Embryonic facial prominence (tissue), 1 donor: ENCODE results near the gene VTN.

Experiments used
- DNase-seq: peaks from one replicate; pipeline ENCODE4 v3.0.0-alpha.2; 2016; ENCODE audit errors: extremely low spot score

The VTN gene

DNA sequence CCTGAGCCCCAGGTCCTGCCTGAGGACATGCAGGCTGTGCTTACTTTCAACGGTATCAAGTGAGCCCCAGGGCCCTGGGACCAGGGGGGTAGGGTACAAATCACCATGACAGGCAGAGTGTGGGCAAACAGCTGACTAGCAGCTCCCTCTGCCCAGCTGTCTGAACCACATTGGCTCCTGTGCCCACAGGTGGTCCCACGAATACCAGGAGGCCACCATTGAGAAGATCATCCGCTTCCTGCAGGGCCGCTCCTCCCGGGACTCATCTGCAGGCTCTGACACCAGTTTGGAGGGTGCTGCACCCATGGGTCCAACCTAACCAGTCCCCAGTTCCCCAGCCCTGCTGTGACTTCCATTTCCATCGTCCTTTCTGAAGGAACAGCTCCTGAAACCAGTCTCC, 25.9 kb upstream of the VTN start:
- no peak for DNase-seq

GRCh38 chr17:28395426-28395825, 25.3 kb upstream of the VTN start:
- no peak for DNase-seq

DNA sequence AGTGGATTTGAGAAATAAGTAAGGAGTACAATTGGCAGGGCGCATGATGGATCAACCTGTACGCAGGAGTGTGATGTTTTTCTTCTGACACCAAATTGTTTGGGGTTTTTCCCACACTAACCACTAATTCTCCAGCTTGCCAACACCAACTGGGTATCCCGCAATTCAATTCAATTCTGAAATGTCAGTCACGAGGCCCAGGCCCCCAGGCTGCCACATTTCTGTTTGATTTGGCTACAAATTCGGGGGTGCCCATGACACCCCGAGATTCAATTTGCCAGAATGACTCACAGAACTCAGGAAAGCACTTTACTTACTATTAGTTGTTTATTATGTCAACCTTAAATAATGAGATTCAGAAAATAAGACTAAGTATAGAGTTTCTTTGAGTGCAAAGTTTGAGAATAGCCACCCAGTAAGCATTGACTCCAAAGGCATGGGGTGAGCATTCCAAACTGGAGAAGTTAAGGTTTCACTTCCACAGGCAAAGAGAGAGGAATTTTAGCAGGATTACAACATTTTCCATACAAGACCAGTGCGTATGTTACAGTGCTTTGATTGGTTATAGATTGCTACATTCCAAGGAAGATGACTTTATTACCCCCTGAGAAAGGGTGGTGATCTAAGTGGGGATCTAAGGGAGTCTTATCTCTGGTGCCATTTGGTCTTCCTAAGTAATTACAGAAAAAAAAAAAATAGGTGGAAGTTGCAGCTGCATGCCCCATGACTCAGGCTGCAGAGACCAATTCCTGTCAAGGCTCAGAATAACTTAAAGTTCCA, 24.4 kb upstream of the VTN start:
- no peak for DNase-seq

- DNase-seq: no peak
Measured at GRCh38 chr17:28392491-28392890, 22.4 kb upstream of the VTN start.

DNA sequence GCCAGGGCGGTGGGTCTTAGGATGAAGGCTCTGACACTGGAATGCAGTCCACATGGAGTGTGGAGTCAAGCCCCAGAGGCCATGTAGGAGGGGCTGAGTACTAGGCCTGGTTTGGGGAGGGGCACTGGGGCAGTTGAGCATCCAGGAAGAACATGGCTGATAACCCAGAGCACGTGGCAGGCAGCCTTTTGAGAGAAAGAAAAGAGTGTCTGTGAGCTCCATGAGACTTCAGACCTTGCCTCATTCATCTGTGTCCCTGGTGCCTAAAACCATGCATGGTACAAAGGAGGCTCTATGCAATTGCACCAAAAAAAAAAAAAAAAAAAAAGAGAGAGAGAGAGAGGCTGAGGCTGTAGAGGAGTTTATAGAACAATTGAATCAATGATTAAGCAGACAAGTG, 21.3 kb upstream of the VTN start:
- DNase-seq: no peak

GRCh38 chr17:28390984-28391383, 20.9 kb upstream of the VTN start:
- DNase-seq: no peak

DNA sequence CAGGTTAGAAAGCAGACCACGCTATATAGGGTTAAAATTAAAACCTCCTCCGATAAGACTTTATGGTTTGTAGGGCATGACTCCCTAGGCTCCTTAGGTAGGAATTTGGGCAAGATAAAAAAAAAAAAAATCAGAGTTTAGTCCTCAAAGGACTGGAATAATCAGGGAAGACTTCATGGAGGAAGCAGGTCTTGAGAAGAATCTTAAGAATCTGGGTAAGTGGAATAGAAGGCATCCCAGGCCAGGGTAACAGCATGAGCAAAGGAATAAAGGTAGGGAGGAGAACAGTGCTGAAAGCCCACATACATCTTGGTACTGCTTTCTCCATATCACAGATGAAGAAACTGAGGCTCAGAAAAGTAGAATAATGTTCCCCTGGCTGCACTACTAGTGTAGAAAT, 20.5 kb upstream of the VTN start:
- DNase-seq: no peak

DNA sequence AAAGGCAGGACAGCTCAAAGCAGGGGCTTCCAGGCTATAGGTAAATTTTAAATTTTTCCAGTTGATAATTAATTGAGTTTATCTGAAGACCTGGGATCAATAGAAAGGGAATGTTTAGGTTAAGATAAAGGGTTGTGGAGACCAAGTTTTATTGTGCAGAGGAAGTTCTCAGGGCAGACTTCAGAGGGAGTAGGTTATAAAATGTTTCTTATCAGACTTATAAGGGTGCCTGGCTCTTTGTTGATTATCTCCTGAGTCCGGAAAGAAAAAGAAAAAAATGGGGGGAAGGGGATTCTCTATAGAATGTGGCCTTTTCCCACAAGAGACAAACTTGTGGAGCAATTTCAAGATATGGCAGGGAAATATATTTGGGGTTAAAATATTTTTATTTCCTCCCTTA, 20.0 kb upstream of the VTN start:
- no peak for DNase-seq

- no peak for DNase-seq
Measured at GRCh38 chr17:28388106-28388505, 18.0 kb upstream of the VTN start.

DNA sequence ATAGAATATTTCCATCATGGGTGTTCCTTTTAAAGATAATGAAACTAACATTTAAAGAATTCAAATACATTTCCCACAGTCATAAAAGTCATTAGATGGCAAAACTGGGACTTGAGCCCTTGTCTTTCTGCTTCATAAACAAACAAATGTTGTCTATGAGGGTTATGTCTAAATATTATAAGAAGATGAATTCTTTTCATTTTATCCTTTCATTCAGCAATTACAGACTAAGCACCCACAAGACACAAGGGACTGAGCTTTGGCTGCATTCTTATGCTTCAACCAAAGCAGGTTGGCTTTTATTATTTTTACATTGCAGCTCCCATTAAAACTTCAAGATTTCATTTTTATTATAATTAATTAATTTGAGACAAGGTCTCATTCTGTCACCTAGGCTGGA, 16.3 kb upstream of the VTN start:
- DNase-seq: no peak

DNA sequence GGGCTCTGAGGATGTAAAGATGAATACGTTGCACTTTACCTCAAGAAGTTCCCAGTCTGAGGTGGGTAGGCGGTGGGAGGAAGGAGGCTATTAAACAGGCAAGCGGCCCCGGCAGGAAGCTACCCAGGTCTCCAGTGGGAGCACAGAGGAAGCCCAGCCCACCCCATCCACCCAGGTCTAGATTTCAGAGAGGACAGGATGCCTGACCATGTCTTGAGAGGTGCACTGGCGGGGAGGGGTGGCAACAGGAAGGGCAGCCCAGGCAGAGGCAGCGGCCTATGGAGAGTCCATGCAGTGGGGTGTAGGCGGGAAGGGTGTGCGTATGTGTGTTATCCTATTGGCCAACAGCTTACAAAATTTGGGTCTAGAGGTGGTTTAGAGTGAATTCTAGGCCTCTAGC, 15.3 kb upstream of the VTN start:
- DNase-seq: no peak

GRCh38 chr17:28385037-28385400, 14.9 kb upstream of the VTN start:
- no peak for DNase-seq

GRCh38 chr17:28384281-28385036, 14.4 kb upstream of the VTN start:
- no peak for DNase-seq

DNA sequence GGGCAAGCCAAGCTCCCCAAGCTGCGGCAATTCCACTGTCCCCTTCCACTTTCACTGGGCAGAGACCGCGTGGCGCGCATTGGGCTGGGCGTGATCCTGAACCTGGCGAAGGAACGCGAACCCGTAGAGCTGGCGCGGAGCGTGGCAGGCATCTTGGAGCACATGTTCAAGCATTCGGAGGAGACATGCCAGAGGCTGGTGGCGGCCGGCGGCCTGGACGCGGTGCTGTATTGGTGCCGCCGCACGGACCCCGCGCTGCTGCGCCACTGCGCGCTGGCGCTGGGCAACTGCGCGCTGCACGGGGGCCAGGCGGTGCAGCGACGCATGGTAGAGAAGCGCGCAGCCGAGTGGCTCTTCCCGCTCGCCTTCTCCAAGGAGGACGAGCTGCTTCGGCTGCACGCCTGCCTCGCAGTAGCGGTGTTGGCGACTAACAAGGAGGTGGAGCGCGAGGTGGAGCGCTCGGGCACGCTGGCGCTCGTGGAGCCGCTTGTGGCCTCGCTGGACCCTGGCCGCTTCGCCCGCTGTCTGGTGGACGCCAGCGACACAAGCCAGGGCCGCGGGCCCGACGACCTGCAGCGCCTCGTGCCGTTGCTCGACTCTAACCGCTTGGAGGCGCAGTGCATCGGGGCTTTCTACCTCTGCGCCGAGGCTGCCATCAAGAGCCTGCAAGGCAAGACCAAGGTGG, 11.2 kb upstream of the VTN start:
- DNase-seq: no peak

GRCh38 chr17:28379814-28380801, 10.0 kb upstream of the VTN start:
- no peak for DNase-seq

GRCh38 chr17:28372945-28373274, 2.8 kb upstream of the VTN start:
- DNase-seq: no peak

- no peak for DNase-seq
Measured at GRCh38 chr17:28372203-28372944, 2.3 kb upstream of the VTN start.

DNA sequence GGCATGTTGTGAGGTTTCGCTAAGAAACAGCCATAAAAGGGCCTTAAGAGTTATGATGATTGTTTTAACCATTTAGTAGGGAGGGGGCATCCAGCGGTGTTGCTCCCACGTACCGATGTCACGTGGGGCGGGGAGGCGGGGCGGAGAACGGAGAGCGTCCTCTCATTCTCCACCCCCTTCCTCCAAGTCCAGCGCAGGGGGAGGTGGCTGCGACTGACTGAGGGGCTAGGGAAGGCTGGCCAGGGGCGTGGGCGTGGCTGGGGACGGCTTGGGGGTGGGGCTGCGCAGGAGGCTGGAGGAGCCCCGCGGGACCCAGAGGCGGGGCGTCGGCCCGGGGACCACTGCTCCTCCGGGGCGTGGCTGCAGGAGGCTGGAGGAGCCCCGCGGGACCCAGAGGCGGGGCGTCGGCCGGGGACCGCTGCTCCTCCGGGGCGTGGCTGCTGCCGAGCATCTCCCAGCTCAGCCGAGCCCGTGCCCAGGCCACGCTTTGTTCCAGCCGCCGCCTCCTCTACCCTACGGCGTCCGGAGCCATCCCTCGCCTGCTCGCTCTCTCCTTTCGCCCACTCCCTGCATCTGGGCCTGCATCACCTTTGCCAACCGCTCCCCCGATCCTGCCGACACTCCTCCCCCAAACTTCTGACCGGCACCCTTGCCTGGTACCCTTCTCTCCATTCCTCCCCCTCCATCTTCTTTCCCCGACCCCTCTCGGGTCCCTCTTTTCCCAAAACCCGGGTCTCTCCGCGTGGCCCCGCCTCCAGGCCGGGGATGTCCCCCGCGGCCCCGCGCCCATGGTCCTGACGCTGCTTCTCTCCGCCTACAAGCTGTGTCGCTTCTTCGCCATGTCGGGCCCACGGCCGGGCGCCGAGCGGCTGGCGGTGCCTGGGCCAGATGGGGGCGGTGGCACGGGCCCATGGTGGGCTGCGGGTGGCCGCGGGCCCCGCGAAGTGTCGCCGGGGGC, 1.4 kb upstream of the VTN start, which contains the start of gene SARM1:
SARM1 (plus strand) TSS at position 450 of the 958 bp plus-strand sequence; CDS start at position 789, 339 bp downstream.
- DNase-seq: peak; percentile 54

DNA sequence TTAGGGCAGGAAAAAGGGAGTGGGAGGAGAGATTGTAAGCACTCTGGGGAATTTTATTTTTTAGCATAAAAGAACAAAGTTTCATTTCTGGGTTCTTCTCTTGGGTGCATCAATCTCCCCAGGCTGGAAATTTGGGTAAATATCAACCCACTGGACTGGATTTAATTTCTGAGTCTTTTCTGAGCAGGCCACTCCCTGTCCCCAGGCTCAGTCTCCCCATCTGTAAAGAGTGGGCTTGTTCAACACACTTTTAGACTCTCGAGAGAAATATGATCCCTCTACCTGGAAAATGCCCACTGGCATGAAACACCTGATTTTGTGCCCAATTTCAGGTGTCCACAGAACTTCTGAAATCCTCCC, 617 bp upstream of the VTN start:
- DNase-seq: no peak

- no peak for DNase-seq
Measured at GRCh38 chr17:28369684-28370034, 448 bp downstream of the VTN start.
